IMR-90 (cell line): ENCODE measurements around the gene HCCS. TPM values are rescaled to one million over a fixed set of nuclear protein-coding genes. Genes with fewer than 3 reads are reported as not detected.

ENCODE experiments used
- ATAC-seq: fragments of 200-7000 bp; cut with Tn5 transposase; 2 replicates; pipeline ENCODE4 v1.9.1; 2020; ENCODE audit warnings: low read depth, mild to moderate bottlenecking, moderate library complexity
- BruUV-seq: library from RNA; stranded (reverse); fragments of 400-500 nt; replicated peaks from 2 replicates; lab custom pipeline; 2021; lab: Mats Ljungman, UMichigan
- CTCF ChIA-PET: fragments of 300-600 bp; formaldehyde crosslinking; extraction: SDS; loops from one replicate; lab custom pipeline; 2021; ENCODE audit warnings: antibody characterized with exemption; lab: Yijun Ruan, JAX
- POLR2A ChIA-PET: fragments of 300-600 bp; sonication (Branson Sonifier 250); formaldehyde crosslinking; loops from one replicate; lab custom pipeline; 2022; ENCODE audit warnings: antibody characterized with exemption; ENCODE audit not compliant: unreplicated experiment; lab: Charles Lee
- DNase-seq: peaks from one replicate; pipeline ENCODE4 v3.0.0; 2013
- H2AFZ ChIP-seq: replicated peaks from 2 replicates; pipeline ENCODE3; 2013; ENCODE audit warnings: low read length, mild to moderate bottlenecking; ENCODE audit not compliant: poor library complexity
- H2AK5ac ChIP-seq: 2 replicates; pipeline ENCODE4 v1.6.1; 2013; ENCODE audit warnings: low read depth, low read length, inconsistent platforms
- H2AK9ac ChIP-seq: replicated peaks from 2 replicates; pipeline ENCODE3; 2013; ENCODE audit warnings: mild to moderate bottlenecking, low read depth, low read length, moderate library complexity; ENCODE audit not compliant: poor library complexity
- H2BK120ac ChIP-seq: 2 replicates; pipeline ENCODE4 v1.6.1; 2013; ENCODE audit warnings: low read depth, low read length, inconsistent platforms
- H2BK15ac ChIP-seq: 3 replicates; pipeline ENCODE4 v1.6.1; 2013; ENCODE audit warnings: low read depth, low read length, inconsistent platforms
- H2BK20ac ChIP-seq: 2 replicates; pipeline ENCODE4 v1.6.1; 2013; ENCODE audit warnings: low read depth, mild to moderate bottlenecking, inconsistent platforms, low read length, moderate library complexity
- H2BK5ac ChIP-seq: 2 replicates; pipeline ENCODE4 v1.6.1; 2013; ENCODE audit warnings: mild to moderate bottlenecking, low read depth, low read length, inconsistent platforms; ENCODE audit not compliant: poor library complexity, severe bottlenecking
- H3K14ac ChIP-seq: replicated peaks from 2 replicates; pipeline ENCODE4 v1.6.1; 2013; ENCODE audit warnings: low read depth, low read length, inconsistent platforms
- H3K18ac ChIP-seq: 2 replicates; pipeline ENCODE4 v1.6.1; 2013; ENCODE audit warnings: low read depth, low read length, control low read depth
- H3K23ac ChIP-seq: 2 replicates; pipeline ENCODE4 v1.6.1; 2013; ENCODE audit warnings: low read depth, low read length, inconsistent platforms
- H3K27ac ChIP-seq: 2 replicates; pipeline ENCODE4 v1.5.1; 2013; ENCODE audit warnings: mild to moderate bottlenecking, control low read depth, low read length; ENCODE audit not compliant: insufficient read depth
- H3K27me3 ChIP-seq: 2 replicates; pipeline ENCODE4 v1.6.1; 2013; ENCODE audit warnings: low read length; ENCODE audit not compliant: control insufficient read depth, insufficient read depth
- H3K36me3 ChIP-seq: 2 replicates; pipeline ENCODE4 v1.6.1; 2013; ENCODE audit warnings: low read length, mixed read lengths; ENCODE audit not compliant: control insufficient read depth, insufficient read depth
- H3K4ac ChIP-seq: 2 replicates; pipeline ENCODE4 v1.6.1; 2013; ENCODE audit warnings: low read depth, low read length, inconsistent platforms
- H3K4me1 ChIP-seq: 2 replicates; pipeline ENCODE4 v1.6.1; 2013; ENCODE audit warnings: low read length, mixed read lengths; ENCODE audit not compliant: control insufficient read depth, insufficient read depth
- H3K4me2 ChIP-seq: 2 replicates; pipeline ENCODE4 v1.6.1; 2013; ENCODE audit warnings: low read depth, mild to moderate bottlenecking, control low read depth, low read length, moderate library complexity
- H3K4me3 ChIP-seq: 2 replicates; pipeline ENCODE4 v1.5.1; 2013; ENCODE audit warnings: low read depth, mild to moderate bottlenecking, control low read depth, low read length, moderate library complexity; ENCODE audit not compliant: insufficient read depth
- H3K56ac ChIP-seq: 2 replicates; pipeline ENCODE4 v1.6.1; 2013; ENCODE audit warnings: low read length, inconsistent platforms; ENCODE audit not compliant: insufficient read depth; ENCODE audit errors: extremely low read depth
- H3K79me1 ChIP-seq, 2 experiments: 2 replicates each; pipeline ENCODE4 v1.6.1; 2013; ENCODE audit warnings: low read length in 2 of 2, inconsistent platforms in 1 of 2, low read depth in 1 of 2
- H3K9ac ChIP-seq: 2 replicates; pipeline ENCODE4 v1.6.1; 2013; ENCODE audit warnings: low read depth, low read length, control low read depth
- H3K9me1 ChIP-seq: 2 replicates; pipeline ENCODE4 v1.6.1; 2013; ENCODE audit warnings: low read length, inconsistent platforms; ENCODE audit not compliant: insufficient read depth
- H3K9me3 ChIP-seq: 2 replicates; pipeline ENCODE4 v1.6.1; 2013; ENCODE audit warnings: low read length; ENCODE audit not compliant: control insufficient read depth, insufficient read depth
- H4K20me1 ChIP-seq: 2 replicates; pipeline ENCODE4 v1.6.1; 2013; ENCODE audit warnings: low read length, inconsistent platforms; ENCODE audit not compliant: insufficient read depth
- H4K5ac ChIP-seq: 2 replicates; pipeline ENCODE4 v1.6.1; 2013; ENCODE audit warnings: mild to moderate bottlenecking, low read depth, low read length, control low read depth
- H4K8ac ChIP-seq, 2 experiments: 2 replicates each; pipeline ENCODE4 v1.6.1; 2013; ENCODE audit warnings: low read depth in 2 of 2, low read length in 2 of 2, control low read depth in 1 of 2, inconsistent platforms in 1 of 2
- H4K91ac ChIP-seq: 2 replicates; pipeline ENCODE4 v1.6.1; 2013; ENCODE audit warnings: low read depth, low read length, inconsistent platforms; ENCODE audit not compliant: insufficient read depth
- BHLHE40 ChIP-seq: fragments of 150-350 bp; IDR thresholded peaks from 2 replicates; pipeline ENCODE4 v1.6.1; 2016; ENCODE audit warnings: mild to moderate bottlenecking, low read depth, low read length
- CEBPB ChIP-seq: IDR thresholded peaks from 2 replicates; pipeline ENCODE4 v1.6.1; 2012; ENCODE audit warnings: low read depth, low read length, improper control_type of control experiment
- CHD1 ChIP-seq: IDR thresholded peaks from 2 replicates; pipeline ENCODE4 v1.6.1; 2012; ENCODE audit warnings: low read depth, low read length, improper control_type of control experiment
- ELK1 ChIP-seq: fragments of 150-350 bp; IDR thresholded peaks from 2 replicates; pipeline ENCODE4 v1.6.1; 2016; ENCODE audit warnings: low read depth, mild to moderate bottlenecking, low read length, moderate library complexity, borderline replicate concordance
- FOS ChIP-seq: fragments of 150-350 bp; IDR thresholded peaks from 2 replicates; pipeline ENCODE4 v1.6.1; 2016; ENCODE audit warnings: low read depth, low read length
- MAZ ChIP-seq: IDR thresholded peaks from 2 replicates; pipeline ENCODE4 v1.6.1; 2012; ENCODE audit warnings: low read depth, mild to moderate bottlenecking, low read length, improper control_type of control experiment, moderate library complexity, borderline replicate concordance
- POLR2A ChIP-seq: IDR thresholded peaks from 2 replicates; pipeline ENCODE4 v1.6.1; 2012; ENCODE audit warnings: mild to moderate bottlenecking, low read depth, low read length
- RCOR1 ChIP-seq: IDR thresholded peaks from 2 replicates; pipeline ENCODE4 v1.6.1; 2012; ENCODE audit warnings: mild to moderate bottlenecking, low read length, improper control_type of control experiment; ENCODE audit not compliant: insufficient replicate concordance
- SMC3 ChIP-seq: fragments of 150-350 bp; IDR thresholded peaks from 2 replicates; pipeline ENCODE4 v1.6.1; 2016; ENCODE audit warnings: low read depth, mild to moderate bottlenecking, antibody characterized with exemption, low read length, moderate library complexity
- USF2 ChIP-seq: fragments of 150-350 bp; IDR thresholded peaks from 2 replicates; pipeline ENCODE4 v1.6.1; 2017; ENCODE audit warnings: mild to moderate bottlenecking, antibody characterized with exemption, low read length, low read depth
- dilution Hi-C: fragments of 300-500 bp; cut with HindIII; formaldehyde crosslinking; loops from one replicate; pipeline ENCODE4 v1.14.3; 2018; ENCODE audit warnings: low sequenced_read_pairs; ENCODE audit not compliant: unreplicated experiment
- in situ Hi-C: fragments of 300-500 bp; cut with MboI; formaldehyde crosslinking; loops from 3 replicates; pipeline ENCODE4 v1.14.3; 2019; ENCODE audit warnings: low sequenced_read_pairs, inconsistent platforms, mixed read lengths
- intact Hi-C: fragments of 100-400 bp; cut with micrococcal nuclease; formaldehyde crosslinking; loops from 2 replicates; pipeline ENCODE4 v1.10.0; 2022
- polyA plus RNA-seq, 3 experiments: library from polyadenylated mRNA; depleted of rRNA; stranded (reverse); fragments of >200 nt; gene quantifications; 2 replicates each; pipeline ENCODE4 v1.2.3, GENCODE V29; 2012; ENCODE audit warnings: low replicate concordance in 1 of 3
- total RNA-seq: library from RNA; depleted of rRNA; stranded (reverse); fragments of >200 nt; gene quantifications from 2 replicates; pipeline ENCODE4 v1.2.3, GENCODE V29; 2012

Gene HCCS
- total and polyA plus RNA-seq, 2 of the 4 experiments (the other 2 are of a cell fraction): 24.0 to 28.6 TPM

GRCh38 chrX:11131146-11131545 is 20.0 kb downstream of the HCCS start:
- no peak for DNase-seq
- no peak for ATAC-seq
- Histone ChIP-seq H4K20me1 (no peaks in the 10 kb centered on the region), H3K9me1 (no peaks in the 10 kb centered on the region), H2AFZ (no peak overlapping the region), H3K27me3 (no peaks in the 10 kb centered on the region), H3K27ac (no peak overlapping the region), H2AK9ac (no peak overlapping the region), H3K56ac (no peak overlapping the region), H2AK5ac (no peak overlapping the region), H3K4ac (no peak overlapping the region), H3K79me1 (no peaks in the 10 kb centered on the region), H2BK15ac (no peak overlapping the region), H4K91ac (no peak overlapping the region), H3K4me1 (no peaks in the 10 kb centered on the region), H3K4me2 (no peak overlapping the region), H2BK5ac (no peak overlapping the region), H3K9me3 (no peaks in the 10 kb centered on the region), H3K23ac (no peak overlapping the region), H3K18ac (no peak overlapping the region), H3K9ac (no peak overlapping the region), H3K4me3 (no peak overlapping the region), H3K36me3 (no peaks in the 10 kb centered on the region), H4K8ac (no peak overlapping the region), H3K14ac (no peak overlapping the region), H4K5ac (no peak overlapping the region), H2BK20ac (no peak overlapping the region), H2BK120ac (no peak overlapping the region)
- BruUV-seq: no TSS peak
- TF ChIP-seq USF2 (no peak), ELK1 (no peak), CHD1 (no peak), CEBPB (no peak), RCOR1 (no peak), SMC3 (no peak), BHLHE40 (no peak), MAZ (no peak), POLR2A (no peak), FOS (no peak)
- in situ Hi-C loops (loop anchor here (5.0 kb wide), 1 partner anchor 939 kb away; no protein-coding TSS in a partner anchor), intact Hi-C loops (no loop called here), dilution Hi-C loops (loop anchor here (25.0 kb wide), 1 partner anchor 944 kb away; no protein-coding TSS in a partner anchor)
- ChIA-PET POLR2A (no interaction called here), CTCF (no interaction called here)
